Keratinocyte (primary cell): ENCODE measurements around the gene DSCAML1. TPM values are rescaled to one million over a fixed set of nuclear protein-coding genes. Genes with fewer than 3 reads are reported as not detected.

Experiments used
- DNase-seq: peaks from one replicate; pipeline ENCODE4 v3.0.0-alpha.2; 2011; ENCODE audit warnings: low read depth, missing footprints, low spot score
- FAIRE-seq: peaks from 2 replicates; lab custom pipeline; 2011; peaks lifted over from hg19 to GRCh38; lab: Jason Lieb, UNC
- H2AFZ ChIP-seq: 2 replicates; pipeline ENCODE4 v1.6.0; 2012; ENCODE audit warnings: low read length, control low read depth, inconsistent platforms; ENCODE audit not compliant: control insufficient read depth
- H3K27ac ChIP-seq: 2 replicates; pipeline ENCODE4 v1.5.1; 2011; ENCODE audit warnings: low read length; ENCODE audit not compliant: control insufficient read depth, insufficient read depth
- H3K27me3 ChIP-seq: 3 replicates; pipeline ENCODE4 v1.6.0; 2011; ENCODE audit warnings: low read length; ENCODE audit not compliant: control insufficient read depth, insufficient read depth; ENCODE audit errors: extremely low read depth
- H3K36me3 ChIP-seq, 2 experiments: 2 replicates in 1 of 2; 3 replicates in 1 of 2; pipeline ENCODE4 v1.5.1; 2011; ENCODE audit warnings: low read length in 2 of 2, mild to moderate bottlenecking in 1 of 2; ENCODE audit not compliant: control insufficient read depth in 2 of 2, insufficient read depth in 2 of 2; ENCODE audit errors: extremely low read depth in 1 of 2
- H3K4me1 ChIP-seq: 3 replicates; pipeline ENCODE4 v1.5.1; 2011; ENCODE audit warnings: low read length; ENCODE audit not compliant: control insufficient read depth, insufficient read depth; ENCODE audit errors: extremely low read depth
- H3K4me2 ChIP-seq: 3 replicates; pipeline ENCODE4 v1.6.0; 2011; ENCODE audit warnings: low read depth, low read length; ENCODE audit not compliant: control insufficient read depth, insufficient read depth; ENCODE audit errors: extremely low read depth
- H3K4me3 ChIP-seq, 3 experiments: fragments of 200-600 bp in 1 of 3; sonication (generic) in 1 of 3; 2 replicates in 2 of 3; 3 replicates in 1 of 3; pipeline ENCODE4 v1.5.1; 2011 to 2016; ENCODE audit warnings: low read length in 3 of 3, mild to moderate bottlenecking in 3 of 3, control low read depth in 2 of 3, inconsistent platforms in 1 of 3, low read depth in 1 of 3, mixed read lengths in 1 of 3, mixed run types in 1 of 3, moderate library complexity in 1 of 3; ENCODE audit not compliant: control insufficient read depth in 2 of 3, insufficient read depth in 2 of 3; ENCODE audit errors: extremely low read depth in 1 of 3
- H3K79me2 ChIP-seq: 2 replicates; pipeline ENCODE4 v1.6.0; 2012; ENCODE audit warnings: low read length; ENCODE audit not compliant: control insufficient read depth, insufficient read depth
- H3K9ac ChIP-seq: 3 replicates; pipeline ENCODE4 v1.6.0; 2011; ENCODE audit warnings: low read length; ENCODE audit not compliant: control insufficient read depth, insufficient read depth; ENCODE audit errors: extremely low read depth
- H3K9me1 ChIP-seq: 3 replicates; pipeline ENCODE4 v1.6.0; 2011; ENCODE audit warnings: low read length; ENCODE audit not compliant: control insufficient read depth, insufficient read depth; ENCODE audit errors: extremely low read depth
- H3K9me3 ChIP-seq: 2 replicates; pipeline ENCODE4 v1.5.1; 2012; ENCODE audit warnings: low read depth, low read length; ENCODE audit not compliant: control insufficient read depth
- H4K20me1 ChIP-seq: 3 replicates; pipeline ENCODE4 v1.6.0; 2011; ENCODE audit warnings: low read length; ENCODE audit not compliant: control insufficient read depth, insufficient read depth; ENCODE audit errors: extremely low read depth
- CTCF ChIP-seq, 3 experiments: IDR thresholded peaks in 1 of 3; conservative IDR thresholded peaks in 1 of 3; optimal IDR thresholded peaks in 1 of 3; 2 replicates in 2 of 3; 3 replicates in 1 of 3; pipeline versions ENCODE3 to v1.5.1; 2011; ENCODE audit warnings: low read length in 3 of 3, mild to moderate bottlenecking in 3 of 3, moderate library complexity in 2 of 3, control low read depth in 1 of 3, inconsistent platforms in 1 of 3; ENCODE audit not compliant: insufficient read depth in 2 of 3; ENCODE audit errors: extremely low read depth in 1 of 3
- EZH2 ChIP-seq: IDR thresholded peaks from one replicate; pipeline ENCODE4 v1.6.1; 2012; ENCODE audit warnings: inconsistent platforms, mild to moderate bottlenecking, low read length, moderate library complexity
- dilution Hi-C: fragments of 300-500 bp; cut with MboI; formaldehyde crosslinking; loops from one replicate; pipeline ENCODE4 v1.7.0; 2020; ENCODE audit warnings: low sequenced_read_pairs; ENCODE audit not compliant: extremely low pct_ligation_motif_present
- polyA plus RNA-seq, 5 experiments: library from polyadenylated mRNA; depleted of rRNA in 3 of 5; stranded (reverse) in 3 of 5; stranded (forward) in 1 of 5; unstranded in 1 of 5; fragments of >200 nt; gene quantifications; 1 replicate in 1 of 5; 2 replicates in 3 of 5; 3 replicates in 1 of 5; pipeline versions ENCODE4 v1.2.1 to v1.2.3, GENCODE V29; 2011 to 2012; ENCODE audit warnings: missing spikeins in 2 of 5, low read depth in 1 of 5, low replicate concordance in 1 of 5

The DSCAML1 gene
- polyA plus RNA-seq, 1 donor (not counting 4 experiments of a cell fraction or from before 2014, with no cell fraction given) = not detected

- Histone ChIP-seq H3K4me1 (no peaks in the 10 kb centered on the region), H3K4me2 (no peak overlapping the region), H3K79me2 (no peaks in the 10 kb centered on the region), H3K9me1 (no peaks in the 10 kb centered on the region), H2AFZ (no peak overlapping the region), H3K27ac (no peak overlapping the region), H3K4me3 (no peak overlapping the region), H3K27me3 (peaks cover 10% of the 10 kb centered on the region), H3K36me3 (no peaks in the 10 kb centered on the region), H3K9me3 (no peaks in the 10 kb centered on the region), H4K20me1 (no peaks in the 10 kb centered on the region), H3K9ac (no peak overlapping the region)
- DNase-seq (no peak), FAIRE-seq (no peak)
- TF ChIP-seq CTCF (optimal IDR thresholded peaks at IDR 0.05 in 1 of 3, IDR thresholded peaks at IDR 0.05 in 1 of 3, conservative IDR thresholded peaks at IDR 0.05 in 1 of 3; ENCODE audit: extremely low read depth in 1 of 3, insufficient read depth in 2 of 3, low read length in 3 of 3) (no peak), EZH2 (no peak)
- dilution Hi-C loops = loop anchor here (25.0 kb wide), 1 partner anchor 381 kb away; the partner anchor contains the start of gene FXYD2
Observed at GRCh38 chr11:117431436-117431835, 365.6 kb downstream of the DSCAML1 start.

GRCh38 chr11:117430293-117430955, 366.6 kb downstream of the DSCAML1 start:
- Histone ChIP-seq H2AFZ (no peak overlapping the region), H3K4me2 (no peak overlapping the region), H3K79me2 (no peaks in the 10 kb centered on the region), H3K9ac (no peak overlapping the region), H3K27me3 (peaks cover 11% of the 10 kb centered on the region), H3K9me1 (no peaks in the 10 kb centered on the region), H3K9me3 (no peaks in the 10 kb centered on the region), H3K36me3 (no peaks in the 10 kb centered on the region), H3K27ac (no peak overlapping the region), H3K4me1 (no peaks in the 10 kb centered on the region), H4K20me1 (no peaks in the 10 kb centered on the region), H3K4me3 (no peak overlapping the region)
- DNase-seq (no peak), FAIRE-seq (no peak)
- dilution Hi-C loops = loop anchor here (25.0 kb wide), 1 partner anchor 382 kb away; the partner anchor contains the start of gene FXYD2
- TF ChIP-seq EZH2 (no peak), CTCF (optimal IDR thresholded peaks at IDR 0.05 in 1 of 3, IDR thresholded peaks at IDR 0.05 in 1 of 3, conservative IDR thresholded peaks at IDR 0.05 in 1 of 3; ENCODE audit: extremely low read depth in 1 of 3, insufficient read depth in 2 of 3, low read length in 3 of 3) (no peak)
